ENCODE data around the gene ABCD1. TPM values are rescaled to one million over a fixed set of nuclear protein-coding genes. Genes with fewer than 3 reads are reported as not detected.

Gene ABCD1
- total RNA-seq, 2 experiments from 2014 or later: 16.5 to 17.6 TPM

GRCh38 chrX:153709726-153710674 is 14.7 kb upstream of the ABCD1 start:
- Mint-ChIP-seq H3K9me3 (no peaks in the 10 kb centered on the region), H3K36me3 (ENCODE audit: low read depth) (peaks cover 24% of the 10 kb centered on the region), H3K27me3 (no peaks in the 10 kb centered on the region), H3K4me3 (no peak overlapping the region), H3K27ac (no peak overlapping the region), H3K4me1 (peaks cover 9% of the 10 kb centered on the region)
- CTCF ChIA-PET: interaction anchor here (1.7 kb wide), 1 partner anchor 62 kb away, joined by 3 read pairs; no protein-coding TSS in a partner anchor
- no peak for DNase-seq
- POLR2A ChIA-PET: interaction anchor here (1.6 kb wide), 1 partner anchor 12 kb away, joined by 4 read pairs; no protein-coding TSS in a partner anchor

- Mint-ChIP-seq H3K9me3 (no peaks in the 10 kb centered on the region), H3K36me3 (ENCODE audit: low read depth) (peaks cover 37% of the 10 kb centered on the region), H3K27ac (no peak overlapping the region), H3K4me1 (peaks cover 2% of the 10 kb centered on the region), H3K4me3 (no peak overlapping the region), H3K27me3 (no peaks in the 10 kb centered on the region)
- CTCF ChIA-PET: no interaction called here
- no peak for DNase-seq
- POLR2A ChIA-PET: no interaction called here
Measured at GRCh38 chrX:153714256-153714655, 10.4 kb upstream of the ABCD1 start.

GRCh38 chrX:153717445-153717844 is 7.2 kb upstream of the ABCD1 start:
- Mint-ChIP-seq H3K27ac (no peak overlapping the region), H3K4me3 (no peak overlapping the region), H3K36me3 (ENCODE audit: low read depth) (peaks cover 43% of the 10 kb centered on the region), H3K27me3 (no peaks in the 10 kb centered on the region), H3K9me3 (no peaks in the 10 kb centered on the region), H3K4me1 (peaks cover 9% of the 10 kb centered on the region)
- ChIA-PET CTCF (interaction anchor here (0.6 kb wide), 1 partner anchor 32 kb away, joined by 3 read pairs; no protein-coding TSS in a partner anchor), POLR2A (no interaction called here)
- no peak for DNase-seq

- Mint-ChIP-seq H3K9me3 (no peaks in the 10 kb centered on the region), H3K27ac (no peak overlapping the region), H3K27me3 (no peaks in the 10 kb centered on the region), H3K4me1 (peaks cover 12% of the 10 kb centered on the region), H3K36me3 (ENCODE audit: low read depth) (peaks cover 43% of the 10 kb centered on the region), H3K4me3 (no peak overlapping the region)
- ChIA-PET POLR2A (no interaction called here), CTCF (no interaction called here)
- DNase-seq: no peak
Measured at GRCh38 chrX:153719238-153719637, 5.4 kb upstream of the ABCD1 start.

- Mint-ChIP-seq H3K36me3 (ENCODE audit: low read depth) (peaks cover 39% of the 10 kb centered on the region), H3K9me3 (no peaks in the 10 kb centered on the region), H3K4me1 (peaks cover 12% of the 10 kb centered on the region), H3K27ac (no peak overlapping the region), H3K4me3 (no peak overlapping the region), H3K27me3 (no peaks in the 10 kb centered on the region)
- CTCF ChIA-PET: no interaction called here
- DNase-seq: no peak
- POLR2A ChIA-PET: no interaction called here
Measured at GRCh38 chrX:153719701-153720100, 5.0 kb upstream of the ABCD1 start.

- H3K36me3 Mint-ChIP-seq (ENCODE audit: low read depth): peaks cover 33% of the 10 kb centered on the region
- H3K4me3 Mint-ChIP-seq: peak overlapping the region; percentile 89
- CTCF ChIA-PET: no interaction called here
- peak overlapping the region; percentile 82 for H3K27ac Mint-ChIP-seq
- POLR2A ChIA-PET: interaction anchor here (1.8 kb wide), 1 partner anchor 14 kb away, joined by 4 read pairs; no protein-coding TSS in a partner anchor
- H3K27me3 Mint-ChIP-seq: no peaks in the 10 kb centered on the region
- H3K4me1 Mint-ChIP-seq: peaks cover 26% of the 10 kb centered on the region
- DNase-seq: no peak
- no peaks in the 10 kb centered on the region for H3K9me3 Mint-ChIP-seq
Measured at GRCh38 chrX:153722704-153723350, 1.8 kb upstream of the ABCD1 start.

- peak overlapping the region; percentile 84 for H3K27ac Mint-ChIP-seq
- no peaks in the 10 kb centered on the region for H3K27me3 Mint-ChIP-seq
- POLR2A ChIA-PET: interaction anchor here (1.8 kb wide), 1 partner anchor 15 kb away, joined by 4 read pairs; no protein-coding TSS in a partner anchor
- DNase-seq: peak; percentile 58
- no peaks in the 10 kb centered on the region for H3K9me3 Mint-ChIP-seq
- CTCF ChIA-PET: interaction anchor here (0.6 kb wide), 1 partner anchor 261 kb away, joined by 3 read pairs; no protein-coding TSS in a partner anchor
- H3K36me3 Mint-ChIP-seq (ENCODE audit: low read depth): peaks cover 33% of the 10 kb centered on the region
- peaks cover 28% of the 10 kb centered on the region for H3K4me1 Mint-ChIP-seq
- H3K4me3 Mint-ChIP-seq: peak overlapping the region; percentile 89
Measured at GRCh38 chrX:153723351-153724251, 1.1 kb upstream of the ABCD1 start.

- DNase-seq: no peak
- no peak overlapping the region for H3K27ac Mint-ChIP-seq
- H3K9me3 Mint-ChIP-seq: no peaks in the 10 kb centered on the region
- H3K4me3 Mint-ChIP-seq: peak overlapping the region; percentile 69
- H3K4me1 Mint-ChIP-seq: peaks cover 32% of the 10 kb centered on the region
- ChIA-PET POLR2A (no interaction called here), CTCF (no interaction called here)
- no peaks in the 10 kb centered on the region for H3K27me3 Mint-ChIP-seq
- H3K36me3 Mint-ChIP-seq (ENCODE audit: low read depth): peaks cover 25% of the 10 kb centered on the region
Measured at GRCh38 chrX:153725039-153725831, 579 bp downstream of the ABCD1 start.

GRCh38 chrX:153725832-153726285 is 1.2 kb downstream of the ABCD1 start:
- Mint-ChIP-seq H3K27ac (no peak overlapping the region), H3K9me3 (no peaks in the 10 kb centered on the region), H3K27me3 (no peaks in the 10 kb centered on the region), H3K4me1 (peaks cover 36% of the 10 kb centered on the region), H3K36me3 (ENCODE audit: low read depth) (peaks cover 24% of the 10 kb centered on the region), H3K4me3 (peak overlapping the region; percentile 30)
- DNase-seq: no peak
- CTCF ChIA-PET: no interaction called here
- POLR2A ChIA-PET: interaction anchor here (0.7 to 1.7 kb wide), 3 partner anchors 52 to 200 kb away, joined by 3 to 4 read pairs (median 4); partner anchors contain the start of genes ARHGAP4, IDH3G and SSR4

GRCh38 chrX:153726286-153727122 is 1.8 kb downstream of the ABCD1 start:
- peak overlapping the region; percentile 73 for H3K27ac Mint-ChIP-seq
- peak; percentile 61 for DNase-seq
- no peaks in the 10 kb centered on the region for H3K27me3 Mint-ChIP-seq
- POLR2A ChIA-PET: interaction anchor here (0.7 to 1.7 kb wide), 3 partner anchors 52 to 199 kb away, joined by 3 to 4 read pairs (median 4); partner anchors contain the start of genes ARHGAP4, IDH3G and SSR4
- H3K4me3 Mint-ChIP-seq: peak overlapping the region; percentile 70
- H3K9me3 Mint-ChIP-seq: no peaks in the 10 kb centered on the region
- CTCF ChIA-PET: interaction anchor here (1.4 kb wide), 1 partner anchor 9 kb away, joined by 6 read pairs; no protein-coding TSS in a partner anchor
- H3K4me1 Mint-ChIP-seq: peaks cover 42% of the 10 kb centered on the region
- peaks cover 30% of the 10 kb centered on the region for H3K36me3 Mint-ChIP-seq (ENCODE audit: low read depth)

All from activated CD4-positive, alpha-beta memory T cell treated with anti-CD3 and anti-CD28 coated beads, Interleukin-2, amount 10 ng/mL, durations not matched to agents 7 days and 5 days (primary cell).